NCI-H1417 (cell line): Measurements from ENCODE around the gene VPS39.

Experiments used
- DNase-seq, 3 experiments: peaks; one replicate each; lab custom pipeline; 2025; lab: John Stamatoyannopoulos, UW

The VPS39 gene

GRCh38 chr15:42128476-42128875 lies 79.6 kb downstream of the VPS39 start:
- no peak for DNase-seq

GRCh38 chr15:42123546-42123945 lies 84.6 kb downstream of the VPS39 start:
- DNase-seq = no peak

DNA sequence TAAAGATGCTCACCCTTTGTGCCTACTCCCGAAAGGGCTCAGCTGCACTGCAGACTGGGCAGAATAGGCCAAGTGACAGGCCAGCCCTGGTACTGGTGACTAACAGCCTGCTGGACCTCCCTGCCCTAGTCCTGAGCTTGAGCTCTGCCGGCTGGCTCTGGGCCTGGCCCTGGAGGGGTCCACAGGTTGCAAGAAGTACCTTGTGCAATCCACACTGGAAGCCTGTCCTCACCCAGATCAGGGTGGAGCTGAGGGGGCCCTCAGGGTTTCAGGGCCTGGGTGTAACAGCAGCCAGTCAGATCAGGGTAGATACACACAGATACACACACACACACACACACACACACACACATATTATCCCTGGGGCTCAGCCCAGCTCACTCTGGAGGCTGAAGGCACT lies 86.4 kb downstream of the VPS39 start:
- DNase-seq = no peak

DNA sequence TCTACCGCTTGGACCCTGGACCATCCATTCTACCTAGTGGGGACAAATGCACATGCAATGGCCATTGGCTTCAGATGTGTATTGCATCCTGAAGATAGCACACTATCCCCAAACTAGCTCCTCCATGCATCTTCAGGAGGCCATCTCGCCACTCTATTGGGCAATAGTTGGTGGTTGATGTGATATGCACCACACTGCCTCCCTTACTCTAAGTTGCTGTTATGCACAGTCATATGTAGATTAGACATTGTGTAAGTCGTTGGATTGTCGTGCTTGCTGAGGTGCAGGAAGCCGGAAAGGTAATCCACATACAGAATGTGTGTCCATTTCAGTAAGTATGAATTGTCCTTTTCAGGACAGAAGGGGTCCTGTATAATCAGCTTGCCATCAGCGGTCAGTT lies 87.1 kb downstream of the VPS39 start:
- DNase-seq = no peak

DNA sequence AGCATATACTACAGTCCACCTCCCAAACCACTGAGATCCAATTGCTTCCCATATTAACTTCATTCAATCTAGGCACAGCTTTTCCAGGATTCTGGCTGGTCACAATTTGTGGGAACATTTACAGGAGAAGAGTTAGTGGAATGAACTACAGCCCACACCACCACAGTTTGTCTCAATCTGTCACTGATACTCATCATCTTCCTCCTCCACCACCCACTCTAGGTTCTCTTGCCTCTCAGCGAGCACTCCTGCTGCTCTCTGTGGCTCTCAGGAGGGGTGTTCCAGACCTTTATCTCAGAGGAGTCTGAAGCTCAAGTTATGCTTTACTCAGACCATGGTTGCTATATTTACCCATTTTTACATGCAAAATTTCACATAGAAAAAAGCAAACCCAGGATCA lies 87.8 kb downstream of the VPS39 start:
- no peak for DNase-seq

DNA sequence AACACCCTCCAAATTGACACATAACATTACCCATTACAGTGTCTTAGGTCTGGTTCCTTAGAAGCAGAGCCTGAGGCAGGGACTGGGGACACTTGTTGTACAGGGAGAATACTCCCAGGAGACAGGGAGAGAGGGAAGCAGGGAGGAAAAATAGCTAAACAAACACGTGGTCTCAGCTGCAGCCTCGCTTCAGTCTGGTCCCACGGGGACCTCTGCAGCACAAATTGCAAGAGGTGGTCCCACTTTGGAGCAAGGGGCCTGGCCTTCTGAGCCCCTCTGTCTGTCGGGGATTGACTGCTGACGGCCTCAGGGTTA lies 88.7 kb downstream of the VPS39 start:
- DNase-seq = peak in 1 of 3 experiments; percentile 62

DNA sequence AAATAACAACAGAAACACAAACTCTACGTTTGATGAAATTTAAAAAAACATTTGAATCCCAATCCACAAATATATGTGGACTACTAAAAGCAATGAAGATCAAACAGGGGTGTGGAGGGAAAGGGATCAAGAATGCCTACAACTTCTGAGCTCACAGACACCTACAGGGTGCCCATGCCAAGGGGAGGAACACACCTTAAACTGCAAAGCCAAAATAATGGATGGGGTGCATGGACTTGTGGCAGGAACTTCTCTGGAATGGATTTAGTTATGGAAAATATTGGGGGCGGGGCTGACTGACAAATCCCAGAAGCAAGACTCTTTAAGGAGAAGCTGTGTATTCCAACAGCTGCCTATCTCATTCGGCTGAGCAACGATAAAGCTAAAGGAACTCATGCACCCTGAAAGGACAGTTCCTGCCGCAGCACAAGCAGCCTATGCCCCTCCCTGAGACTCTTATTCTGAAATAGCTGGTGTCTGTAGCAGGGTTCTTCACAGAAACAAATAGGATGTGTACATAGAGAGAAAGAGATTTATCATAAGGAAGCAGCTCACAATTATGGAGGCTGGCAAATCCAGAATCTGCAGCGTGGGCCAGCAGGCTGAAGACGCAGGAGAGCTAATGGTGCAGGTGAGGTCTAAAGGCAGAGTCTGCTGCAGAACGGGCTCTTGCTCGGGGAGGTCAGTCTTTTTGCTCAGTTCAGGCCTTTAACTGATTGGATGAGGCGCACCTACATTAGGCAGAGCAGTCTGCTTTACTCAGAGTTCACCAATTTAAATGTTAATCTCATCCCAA lies 89.3 kb downstream of the VPS39 start:
- peak; percentile 56 to 70 (median 67) for DNase-seq

DNA sequence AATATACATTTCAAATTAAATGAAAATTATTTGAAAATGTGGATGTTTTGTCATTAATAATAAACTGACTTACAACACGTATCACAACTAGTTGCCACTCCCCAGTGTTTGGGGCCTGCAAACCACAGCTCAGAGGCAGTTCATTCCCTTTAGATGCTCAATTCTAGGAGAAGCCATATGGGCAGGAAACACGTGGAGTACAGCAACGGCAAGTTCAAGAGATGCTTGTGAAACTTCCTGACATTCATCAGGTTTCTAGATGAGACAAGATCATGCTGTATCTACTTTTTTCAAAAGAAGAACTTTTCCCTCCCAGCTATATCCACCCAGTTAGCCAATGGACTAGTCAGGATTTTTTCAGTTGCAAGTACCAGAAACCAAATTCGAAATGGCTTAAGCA lies 96.2 kb downstream of the VPS39 start:
- no peak for DNase-seq

DNA sequence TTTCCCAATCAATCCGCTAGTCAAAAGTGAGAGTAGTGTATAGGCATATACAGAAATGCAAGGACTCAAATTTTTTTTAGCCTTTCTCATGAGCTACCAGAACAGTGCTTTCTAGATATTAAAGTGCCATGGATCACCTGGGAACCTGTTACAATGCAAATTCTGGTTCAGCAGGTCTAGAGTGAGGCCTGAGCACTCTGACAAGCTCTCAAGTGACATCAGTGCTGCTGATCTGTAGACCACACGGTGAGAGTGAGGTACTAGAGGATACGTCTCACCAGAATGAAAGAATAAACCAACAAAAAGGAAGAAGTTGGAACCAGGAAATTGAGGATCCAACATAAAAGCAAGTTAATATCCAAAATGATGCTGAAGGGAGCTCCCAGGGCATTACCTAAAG lies 97.7 kb downstream of the VPS39 start:
- DNase-seq = peak in 1 of 3 experiments; percentile 18

- DNase-seq = no peak
Measured at GRCh38 chr15:42108806-42109205, 99.3 kb downstream of the VPS39 start.
